H1 (cell line): ENCODE results near the gene HTR3A. TPM values are rescaled to one million over a fixed set of nuclear protein-coding genes. Genes with fewer than 3 reads are reported as not detected.

Experiments used
- CTCF ChIA-PET: fragments of 300-600 bp; sonication (Branson Sonifier 250); formaldehyde crosslinking; loops from one replicate; lab custom pipeline; 2021; ENCODE audit not compliant: partially characterized antibody; lab: Charles Lee
- POLR2A ChIA-PET: fragments of 300-600 bp; sonication (Branson Sonifier 250); formaldehyde crosslinking; loops from one replicate; lab custom pipeline; 2021; ENCODE audit warnings: inconsistent platforms; ENCODE audit not compliant: partially characterized antibody; lab: Charles Lee
- DNase-seq, 2 experiments: peaks; one replicate each; pipeline versions ENCODE4 v3.0.0 to v3.0.0-alpha.2; 2010 to 2022; ENCODE audit warnings: low spot score in 2 of 2, low read depth in 1 of 2, mixed read lengths in 1 of 2
- FAIRE-seq: peaks from 2 replicates; lab custom pipeline; 2011; peaks lifted over from hg19 to GRCh38; lab: Jason Lieb, UNC
- H2AFZ ChIP-seq: 2 replicates; pipeline ENCODE4 v1.8.1; 2012; ENCODE audit warnings: low read length, inconsistent platforms
- H2AK5ac ChIP-seq: 2 replicates; pipeline ENCODE4 v1.6.1; 2013; ENCODE audit warnings: low read depth, low read length
- H2BK120ac ChIP-seq: replicated peaks from 2 replicates; pipeline ENCODE3; 2013; ENCODE audit warnings: low read depth, low read length, inconsistent platforms
- H2BK12ac ChIP-seq: 2 replicates; pipeline ENCODE4 v1.6.1; 2013; ENCODE audit warnings: low read depth, low read length
- H2BK15ac ChIP-seq: 2 replicates; pipeline ENCODE4 v1.6.1; 2013; ENCODE audit warnings: low read length
- H2BK20ac ChIP-seq: 2 replicates; pipeline ENCODE4 v1.6.1; 2013; ENCODE audit warnings: low read length
- H2BK5ac ChIP-seq: 2 replicates; pipeline ENCODE4 v1.6.1; 2013; ENCODE audit warnings: low read depth, low read length
- H3K14ac ChIP-seq: 2 replicates; pipeline ENCODE4 v1.6.1; 2013; ENCODE audit warnings: inconsistent platforms; ENCODE audit not compliant: insufficient read length
- H3K18ac ChIP-seq: 2 replicates; pipeline ENCODE4 v1.6.1; 2013; ENCODE audit warnings: low read length; ENCODE audit errors: extremely low read depth
- H3K23ac ChIP-seq: 2 replicates; pipeline ENCODE4 v1.6.1; 2013; ENCODE audit warnings: inconsistent platforms; ENCODE audit not compliant: insufficient read length
- H3K23me2 ChIP-seq: 2 replicates; pipeline ENCODE4 v1.6.1; 2013; ENCODE audit warnings: low read depth, low read length
- H3K27ac ChIP-seq: 2 replicates; pipeline ENCODE4 v1.6.1; 2011; ENCODE audit warnings: low read depth, low read length, inconsistent platforms
- H3K27me3 ChIP-seq, 4 experiments: replicated peaks in 1 of 4; 1 replicate in 1 of 4; 2 replicates in 3 of 4; pipeline versions ENCODE4 v1.6.1 to v1.8.1; 2011 to 2013; ENCODE audit warnings: low read length in 3 of 4, mild to moderate bottlenecking in 3 of 4, inconsistent platforms in 2 of 4, mixed read lengths in 2 of 4, moderate library complexity in 1 of 4; ENCODE audit not compliant: control insufficient read depth in 3 of 4, insufficient read depth in 3 of 4; ENCODE audit errors: extremely low read depth in 1 of 4
- H3K36me3 ChIP-seq, 4 experiments: 2 replicates each; pipeline versions ENCODE4 v1.6.1 to v1.8.1; 2011 to 2013; ENCODE audit warnings: mild to moderate bottlenecking in 4 of 4, low read length in 3 of 4, moderate library complexity in 2 of 4, control low read depth in 1 of 4, inconsistent platforms in 1 of 4; ENCODE audit not compliant: insufficient read depth in 4 of 4, control insufficient read depth in 2 of 4
- H3K4ac ChIP-seq: replicated peaks from 2 replicates; pipeline ENCODE3; 2013; ENCODE audit warnings: low read length, low read depth, mixed read lengths, inconsistent platforms; ENCODE audit not compliant: insufficient read length
- H3K4me1 ChIP-seq, 4 experiments: replicated peaks in 1 of 4; 1 replicate in 1 of 4; 2 replicates in 3 of 4; pipeline versions ENCODE4 v1.6.1 to v1.8.1; 2011 to 2013; ENCODE audit warnings: low read length in 3 of 4, inconsistent platforms in 2 of 4, mixed read lengths in 1 of 4; ENCODE audit not compliant: insufficient read depth in 4 of 4, control insufficient read depth in 3 of 4
- H3K4me2 ChIP-seq, 2 experiments: 2 replicates each; pipeline versions ENCODE4 v1.6.1 to v1.8.1; 2011 to 2013; ENCODE audit warnings: low read depth in 2 of 2, low read length in 2 of 2, control low read depth in 1 of 2, inconsistent platforms in 1 of 2, mild to moderate bottlenecking in 1 of 2; ENCODE audit not compliant: insufficient read depth in 1 of 2
- H3K4me3 ChIP-seq, 4 experiments: fragments of 200-600, 300-600 bp in 1 of 4; sonication (generic), shearing (Covaris generic), sonication (Bioruptor Twin) in 1 of 4; 2 replicates each; pipeline versions ENCODE4 v1.5.1 to v1.8.1; 2011 to 2016; ENCODE audit warnings: low read length in 4 of 4, low read depth in 3 of 4, control low read depth in 2 of 4, inconsistent platforms in 2 of 4, mild to moderate bottlenecking in 2 of 4, mixed read lengths in 1 of 4, moderate library complexity in 1 of 4; ENCODE audit not compliant: insufficient read depth in 2 of 4; ENCODE audit errors: extremely low read depth in 1 of 4
- H3K56ac ChIP-seq: replicated peaks from 2 replicates; pipeline ENCODE3; 2013; ENCODE audit warnings: low read depth, mild to moderate bottlenecking, mixed read lengths, low read length, inconsistent platforms; ENCODE audit not compliant: insufficient read length
- H3K79me1 ChIP-seq: 2 replicates; pipeline ENCODE4 v1.6.1; 2013; ENCODE audit warnings: low read depth, low read length, control low read depth
- H3K79me2 ChIP-seq, 2 experiments: 2 replicates each; pipeline versions ENCODE4 v1.6.1 to v1.8.1; 2012 to 2013; ENCODE audit warnings: low read length in 2 of 2, mild to moderate bottlenecking in 2 of 2, inconsistent platforms in 1 of 2; ENCODE audit not compliant: insufficient read depth in 2 of 2, control insufficient read depth in 1 of 2
- H3K9ac ChIP-seq, 4 experiments: replicated peaks in 1 of 4; 1 replicate in 1 of 4; 2 replicates in 3 of 4; pipeline versions ENCODE4 v1.6.1 to v1.8.1; 2011 to 2013; ENCODE audit warnings: low read depth in 3 of 4, low read length in 3 of 4, control low read depth in 2 of 4, mild to moderate bottlenecking in 2 of 4, moderate library complexity in 2 of 4, inconsistent platforms in 1 of 4; ENCODE audit errors: extremely low read depth in 1 of 4
- H3K9me3 ChIP-seq, 2 experiments: 2 replicates each; pipeline versions ENCODE4 v1.6.1 to v1.8.1; 2012 to 2013; ENCODE audit warnings: mild to moderate bottlenecking in 2 of 2, moderate library complexity in 2 of 2, control low read depth in 1 of 2, inconsistent platforms in 1 of 2, low read depth in 1 of 2, low read length in 1 of 2, mixed read lengths in 1 of 2; ENCODE audit not compliant: insufficient read depth in 2 of 2
- H4K20me1 ChIP-seq, 2 experiments: replicated peaks in 1 of 2; 2 replicates each; pipeline versions ENCODE3 to v1.8.1; 2011 to 2013; ENCODE audit warnings: inconsistent platforms in 2 of 2, low read length in 2 of 2, mild to moderate bottlenecking in 1 of 2; ENCODE audit not compliant: insufficient read depth in 2 of 2, control insufficient read depth in 1 of 2
- H4K5ac ChIP-seq: 2 replicates; pipeline ENCODE4 v1.6.1; 2013; ENCODE audit warnings: low read length, low read depth, mixed read lengths, inconsistent platforms; ENCODE audit not compliant: insufficient read length
- H4K8ac ChIP-seq: 2 replicates; pipeline ENCODE4 v1.8.0; 2013; ENCODE audit warnings: mild to moderate bottlenecking, moderate library complexity, low read length, inconsistent platforms; ENCODE audit not compliant: insufficient read depth; ENCODE audit errors: extremely low read depth
- H4K91ac ChIP-seq: replicated peaks from 2 replicates; pipeline ENCODE3; 2013; ENCODE audit warnings: low read length, mixed read lengths, inconsistent platforms; ENCODE audit not compliant: insufficient read length
- BRCA1 ChIP-seq: IDR thresholded peaks from 2 replicates; pipeline ENCODE4 v1.6.1; 2012; ENCODE audit warnings: low read depth, low read length, improper control_type of control experiment
- CHD1 ChIP-seq: IDR thresholded peaks from 2 replicates; pipeline ENCODE4 v1.6.1; 2012; ENCODE audit warnings: low read depth, low read length, improper control_type of control experiment
- HDAC6 ChIP-seq: IDR thresholded peaks from one replicate; pipeline ENCODE4 v1.7.1; 2012; ENCODE audit warnings: low read depth, mild to moderate bottlenecking, inconsistent platforms, low read length, moderate library complexity
- WGBS, 2 experiments: shearing (Covaris generic) in 1 of 2; methylation state at CpG; one replicate each; pipeline versions ENCODE4 v1.1.6 to v1.1.7; 2013 to 2015; ENCODE audit warnings: low lambda C conversion rate in 2 of 2, mixed read lengths in 2 of 2, inconsistent platforms in 1 of 2, low coverage in 1 of 2, missing lambda C conversion rate in 1 of 2; ENCODE audit not compliant: insufficient replicate concordance in 2 of 2, insufficient coverage in 1 of 2, insufficient read length in 1 of 2; ENCODE audit errors: extremely low coverage in 1 of 2, missing lambda C conversion rate in 1 of 2; 5-methylcytosine and 5-hydroxymethylcytosine counted together
- polyA plus RNA-seq, 7 experiments: library from polyadenylated mRNA; depleted of rRNA in 3 of 7; stranded (reverse) in 5 of 7; unstranded in 2 of 7; fragments of >200 nt in 5 of 7; fragments of 200-250 nt in 2 of 7; gene quantifications; 1 replicate in 5 of 7; 2 replicates in 1 of 7; 4 replicates in 1 of 7; pipeline versions ENCODE4 v1.2.1 to v1.2.3, GENCODE V29; 2011 to 2013; ENCODE audit warnings: missing spikeins in 2 of 7, mixed read lengths in 2 of 7
- total RNA-seq: library from RNA; stranded (reverse); fragmentation: NEBNext Ultra II Directional; extraction: Animal tissue kit (Norgen Biotek cat#: 25700); gene quantifications from 2 replicates; pipeline ENCODE4 v1.2.1, GENCODE V29; 2021

Gene HTR3A
- total and polyA plus RNA-seq, 2 of the 8 experiments (the other 6 are each of a cell fraction or from before 2014, with no cell fraction given) = 7.5 to 8.9 TPM

GRCh38 chr11:114027926-114028325 is 53.0 kb downstream of the HTR3A start:
- Histone ChIP-seq H3K27me3 (peaks cover 0 to 2% (median 0%) of the 10 kb centered on the region in 4 experiments; a peak in 1 of 7 replicates), H2BK15ac (no peak overlapping the region), H3K18ac (no peak overlapping the region), H2BK120ac (no peak overlapping the region), H2BK12ac (no peak overlapping the region), H3K4ac (no peak overlapping the region), H3K4me1 (no peaks in the 10 kb centered on the region), H4K20me1 (no peaks in the 10 kb centered on the region), H3K9me3 (no peaks in the 10 kb centered on the region), H3K14ac (no peak overlapping the region), H2AFZ (no peak overlapping the region), H3K79me1 (no peaks in the 10 kb centered on the region), H3K4me2 (no peak overlapping the region), H4K8ac (no peak overlapping the region), H3K56ac (no peak overlapping the region), H4K5ac (no peak overlapping the region), H2BK5ac (no peak overlapping the region), H2AK5ac (no peak overlapping the region), H3K36me3 (no peaks in the 10 kb centered on the region), H3K23ac (no peak overlapping the region), H2BK20ac (no peak overlapping the region), H3K27ac (no peak overlapping the region), H3K79me2 (no peaks in the 10 kb centered on the region), H4K91ac (no peak overlapping the region), H3K4me3 (no peak overlapping the region), H3K23me2 (no peaks in the 10 kb centered on the region), H3K9ac (no peak overlapping the region)
- 86% methylated on average over 4 of the region's 4 CpGs; no CpG with 5 or more reads in 1 of the 2 experiments for WGBS, 2 experiments
- ChIA-PET POLR2A (no interaction called here), CTCF (interaction anchor here (0.5 to 9.8 kb wide), 11 partner anchors 8 to 233 kb away, joined by 3 to 164 read pairs (median 18); no protein-coding TSS in a partner anchor)
- no peak for DNase-seq
- no peak for FAIRE-seq
- TF ChIP-seq BRCA1 (no peak), CHD1 (no peak), HDAC6 (no peak)
